ENCODE measurements around the gene MDFI. TPM values are rescaled to one million over a fixed set of nuclear protein-coding genes. Genes with fewer than 3 reads are reported as not detected.

MDFI gene
- polyA plus RNA-seq, 1 donor from 2014 or later, result 42.5 TPM

- Histone ChIP-seq H3K4me2 (ENCODE audit: low read length) (no peak overlapping the region), H3K27me3 (ENCODE audit: insufficient read depth, low read depth, low read length) (peaks cover 57% of the 10 kb centered on the region), H3F3A (ENCODE audit: insufficient read depth, low read length, poor library complexity, severe bottlenecking) (no peaks in the 10 kb centered on the region), H4K20me1 (ENCODE audit: insufficient read depth) (no peaks in the 10 kb centered on the region), H3K27ac (ENCODE audit: low read length) (no peak overlapping the region), H3K36me3 (ENCODE audit: insufficient read depth, low read length) (no peaks in the 10 kb centered on the region), H3K9me3 (ENCODE audit: low read length) (no peaks in the 10 kb centered on the region), H2AFZ (ENCODE audit: low read depth, low read length) (no peak overlapping the region), H3K79me2 (replicated peaks; ENCODE audit: insufficient read depth, low read length) (no peaks in the 10 kb centered on the region), H3K4me3 (ENCODE audit: low read length) (no peak overlapping the region), H3K9ac (ENCODE audit: low read length) (no peak overlapping the region), H3K9me2 (ENCODE audit: insufficient read depth, low read length) (no peaks in the 10 kb centered on the region)
- TF ChIP-seq RAD21 (conservative IDR thresholded peaks at IDR 0.05), result no peak
These were observed 2.9 kb upstream of the MDFI start for GRCh38 chr6:41635365-41635764.

DNA sequence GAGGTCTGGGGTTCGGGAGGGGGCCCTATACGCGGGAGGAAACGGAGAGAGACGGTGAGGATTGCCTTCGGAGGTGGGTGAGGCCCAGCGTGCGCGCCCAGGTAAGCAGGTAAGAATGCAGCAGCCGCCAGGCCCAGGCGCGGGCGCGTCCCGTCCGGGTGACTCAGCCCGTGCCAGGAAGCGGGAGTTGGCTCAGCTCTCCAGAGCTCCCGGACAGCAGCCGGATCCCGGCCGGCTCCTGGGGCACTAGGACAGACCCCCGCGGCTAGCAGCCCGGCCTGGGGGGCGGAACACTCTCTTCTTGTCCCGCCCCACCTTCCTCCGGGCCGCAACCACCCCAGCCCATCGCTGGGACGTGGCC is 1.5 kb upstream of the MDFI start:
- no peak overlapping the region for H3K9ac ChIP-seq (ENCODE audit: low read length)
- H3K27ac ChIP-seq (ENCODE audit: low read length), result no peak overlapping the region
- H3F3A ChIP-seq (ENCODE audit: insufficient read depth, low read length, poor library complexity, severe bottlenecking), result no peaks in the 10 kb centered on the region
- H3K4me2 ChIP-seq (ENCODE audit: low read length), result no peak overlapping the region
- no peak for TF ChIP-seq REST (IDR thresholded peaks at IDR 0.05; ENCODE audit: borderline replicate concordance)
- TF ChIP-seq CTCF (IDR thresholded peaks at IDR 0.05; ENCODE audit: poor library complexity, severe bottlenecking), result no peak
- TF ChIP-seq POLR2AphosphoS5 (IDR thresholded peaks at IDR 0.05), result no peak
- H3K36me3 ChIP-seq (ENCODE audit: insufficient read depth, low read length), result no peaks in the 10 kb centered on the region
- no peak overlapping the region for H3K4me3 ChIP-seq (ENCODE audit: low read length)
- peaks cover 58% of the 10 kb centered on the region for H3K27me3 ChIP-seq (ENCODE audit: insufficient read depth, low read depth, low read length)
- no peaks in the 10 kb centered on the region for H4K20me1 ChIP-seq (ENCODE audit: insufficient read depth)
- H2AFZ ChIP-seq (ENCODE audit: low read depth, low read length), result no peak overlapping the region
- no peaks in the 10 kb centered on the region for H3K9me3 ChIP-seq (ENCODE audit: low read length)
- H3K79me2 ChIP-seq (replicated peaks; ENCODE audit: insufficient read depth, low read length), result no peaks in the 10 kb centered on the region
- no peaks in the 10 kb centered on the region for H3K9me2 ChIP-seq (ENCODE audit: insufficient read depth, low read length)

GRCh38 chr6:41637194-41638001 is 870 bp upstream of the MDFI start:
- no peak overlapping the region for H3K4me2 ChIP-seq (ENCODE audit: low read length)
- H3K4me3 ChIP-seq (ENCODE audit: low read length), result peak overlapping the region; percentile 73

More at GRCh38 chr6:41637194-41638001, 870 bp upstream of the MDFI start:
- Histone ChIP-seq H2AFZ (ENCODE audit: low read depth, low read length) (no peak overlapping the region), H4K20me1 (ENCODE audit: insufficient read depth) (no peaks in the 10 kb centered on the region), H3K79me2 (replicated peaks; ENCODE audit: insufficient read depth, low read length) (no peaks in the 10 kb centered on the region), H3K9me2 (ENCODE audit: insufficient read depth, low read length) (no peaks in the 10 kb centered on the region), H3K27ac (ENCODE audit: low read length) (no peak overlapping the region), H3F3A (ENCODE audit: insufficient read depth, low read length, poor library complexity, severe bottlenecking) (no peaks in the 10 kb centered on the region), H3K27me3 (ENCODE audit: insufficient read depth, low read depth, low read length) (peaks cover 58% of the 10 kb centered on the region), H3K9ac (ENCODE audit: low read length) (no peak overlapping the region), H3K9me3 (ENCODE audit: low read length) (no peaks in the 10 kb centered on the region), H3K36me3 (ENCODE audit: insufficient read depth, low read length) (no peaks in the 10 kb centered on the region)
- TF ChIP-seq RAD21 (conservative IDR thresholded peaks at IDR 0.05) (no peak), SMC3 (conservative IDR thresholded peaks at IDR 0.05; ENCODE audit: poor library complexity) (no peak), POLR2AphosphoS5 (IDR thresholded peaks at IDR 0.05) (no peak), MXI1 (conservative IDR thresholded peaks at IDR 0.05; ENCODE audit: poor library complexity, severe bottlenecking) (no peak), REST (IDR thresholded peaks at IDR 0.05; ENCODE audit: borderline replicate concordance) (no peak), EZH2 (IDR thresholded peaks at IDR 0.05; ENCODE audit: borderline replicate concordance, insufficient read depth, low read length, poor library complexity, severe bottlenecking) (peak; percentile 50), EP300 (conservative IDR thresholded peaks at IDR 0.05; ENCODE audit: poor library complexity, severe bottlenecking) (no peak), CTCF (IDR thresholded peaks at IDR 0.05; ENCODE audit: poor library complexity, severe bottlenecking) (no peak)

All from neural cell (in vitro differentiated cells).